SK-N-SH treated with all-trans-retinoic acid at 6 μM for 48 hours (cell line): ENCODE measurements around the gene OR11A1.
"Not testable (repeated sequence)": the region's sequence is repeated elsewhere in the genome, so short reads cannot be mapped to it uniquely, and the experiment has no call there.

Experiments
- ATAC-seq: fragments of 200-7000 bp; cut with Tn5 transposase; 3 replicates; pipeline ENCODE4 v1.9.1; 2020; ENCODE audit warnings: mild to moderate bottlenecking, moderate library complexity
- ARNTL ChIP-seq: fragments of 450-650 bp; formaldehyde crosslinking; IDR thresholded peaks from 2 replicates; pipeline ENCODE4 v1.5.0; 2020; ENCODE audit warnings: low read depth, mild to moderate bottlenecking, moderate library complexity, borderline replicate concordance
- BACH2 ChIP-seq: fragments of 250-450 bp; sonication (Bioruptor Pico); IDR thresholded peaks from 2 replicates; pipeline ENCODE4 v1.9.0; 2021; ENCODE audit warnings: mild to moderate bottlenecking, borderline replicate concordance
- CSDC2 ChIP-seq: fragments of 250-450 bp; sonication (Bioruptor Pico); IDR thresholded peaks from 2 replicates; pipeline ENCODE4 v1.5.0; 2020; ENCODE audit warnings: mild to moderate bottlenecking, moderate library complexity
- ESRRG ChIP-seq: fragments of 250-450 bp; sonication (Bioruptor Pico); IDR thresholded peaks from 2 replicates; pipeline ENCODE4 v1.6.1; 2021; ENCODE audit warnings: mild to moderate bottlenecking
- GLIS3 ChIP-seq: fragments of 250-450 bp; sonication (Bioruptor Pico); IDR thresholded peaks from 2 replicates; pipeline ENCODE4 v1.5.0; 2020; ENCODE audit warnings: mild to moderate bottlenecking, moderate library complexity
- ISL1 ChIP-seq: fragments of 250-450 bp; sonication (Bioruptor Pico); IDR thresholded peaks from 2 replicates; pipeline ENCODE4 v2.1.2; 2022; ENCODE audit warnings: mild to moderate bottlenecking, moderate library complexity
- OSR1 ChIP-seq: fragments of 250-450 bp; sonication (Bioruptor Pico); IDR thresholded peaks from 2 replicates; pipeline ENCODE4 v1.8.0; 2022; ENCODE audit warnings: moderate library complexity, mild to moderate bottlenecking, inconsistent platforms
- PATZ1 ChIP-seq: fragments of 250-450 bp; sonication (Bioruptor Pico); IDR thresholded peaks from 2 replicates; pipeline ENCODE4 v1.8.0; 2020; ENCODE audit warnings: mild to moderate bottlenecking, moderate library complexity, borderline replicate concordance
- RARB ChIP-seq: fragments of 250-450 bp; sonication (Bioruptor Pico); IDR thresholded peaks from 2 replicates; pipeline ENCODE4 v1.8.0; 2021; ENCODE audit warnings: mild to moderate bottlenecking, moderate library complexity
- SNAI2 ChIP-seq: fragments of 250-450 bp; sonication (Bioruptor Pico); IDR thresholded peaks from 2 replicates; pipeline ENCODE4 v1.5.0; 2020; ENCODE audit warnings: mild to moderate bottlenecking, moderate library complexity
- TCF4 ChIP-seq: fragments of 250-450 bp; sonication (Bioruptor Pico); IDR thresholded peaks from 2 replicates; pipeline ENCODE4 v1.8.0; 2021; ENCODE audit warnings: mild to moderate bottlenecking, moderate library complexity, borderline replicate concordance
- TOX ChIP-seq: fragments of 250-450 bp; sonication (Bioruptor Pico); IDR thresholded peaks from 2 replicates; pipeline ENCODE4 v1.8.0; 2021; ENCODE audit warnings: mild to moderate bottlenecking, moderate library complexity, borderline replicate concordance
- ZC3H10 ChIP-seq: fragments of 250-450 bp; sonication (Bioruptor Pico); IDR thresholded peaks from 2 replicates; pipeline ENCODE4 v1.5.1; 2021; ENCODE audit warnings: mild to moderate bottlenecking, moderate library complexity
- ZFP3 ChIP-seq: fragments of 250-450 bp; sonication (Bioruptor Pico); IDR thresholded peaks from 2 replicates; pipeline ENCODE4 v1.5.0; 2020; ENCODE audit warnings: mild to moderate bottlenecking, moderate library complexity
- ZNF565 ChIP-seq: fragments of 450-650 bp; formaldehyde crosslinking; conservative IDR thresholded peaks from 2 replicates; pipeline ENCODE4 v1.5.0; 2020; ENCODE audit warnings: low read depth, mild to moderate bottlenecking, moderate library complexity
- ZNF70 ChIP-seq: fragments of 450-650 bp; formaldehyde crosslinking; IDR thresholded peaks from 2 replicates; pipeline ENCODE4 v1.5.0; 2020; ENCODE audit warnings: mild to moderate bottlenecking, moderate library complexity
- TF ChIP-seq, protein P1 (sequence below): fragments of 250-450 bp; sonication (Bioruptor Pico); IDR thresholded peaks from 2 replicates; pipeline ENCODE4 v1.5.1; 2021; ENCODE audit warnings: mild to moderate bottlenecking, moderate library complexity
- TF ChIP-seq, protein P2 (sequence below): fragments of 250-450 bp; sonication (Bioruptor Pico); IDR thresholded peaks from 2 replicates; pipeline ENCODE4 v1.5.1; 2020; ENCODE audit warnings: low read depth, mild to moderate bottlenecking, moderate library complexity

The OR11A1 gene

GRCh38 chr6:29447670-29448069 is 9.2 kb downstream of the OR11A1 start:
- TF ChIP-seq SNAI2 (CRISPR knock-in tag), result no peak
- TF ChIP-seq OSR1, result no peak
- TF ChIP-seq ISL1 (CRISPR knock-in tag), result no peak
- no peak for TF ChIP-seq RARB (CRISPR knock-in tag)
- no peak for TF ChIP-seq GLIS3 (CRISPR knock-in tag)
- no peak for TF ChIP-seq TOX
- TF ChIP-seq ZNF70 (CRISPR knock-in tag), result no peak
- TF ChIP-seq, all 23 proteins: peak for 0
- peak; percentile 63; the same call in 2 of the 3 replicates for ATAC-seq

GRCh38 chr6:29444031-29444430 is 12.8 kb downstream of the OR11A1 start:
- ATAC-seq, result not testable (repeated sequence)

DNA sequence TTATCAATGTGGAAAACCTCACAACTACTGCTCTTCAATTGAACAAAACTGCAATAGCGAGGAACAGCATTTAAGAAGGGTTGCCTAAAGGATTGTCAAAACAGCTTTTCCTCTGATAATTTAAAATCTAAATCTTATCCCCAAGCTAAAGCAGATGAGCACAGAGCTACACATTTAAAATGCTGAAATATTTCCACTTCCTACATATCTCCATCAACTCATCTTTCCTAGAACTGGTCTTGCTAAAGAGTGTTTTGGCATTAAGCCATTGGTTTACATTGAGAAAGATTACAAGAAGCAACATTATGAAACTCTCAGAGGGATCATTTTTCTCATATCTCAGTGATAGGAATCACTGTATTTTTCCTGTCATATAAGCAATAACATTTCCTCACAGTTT is 14.2 kb downstream of the OR11A1 start:
- TF ChIP-seq TCF4 (no peak), BACH2 (CRISPR knock-in tag) (no peak), TOX (no peak)
- no peak for ATAC-seq

DNA sequence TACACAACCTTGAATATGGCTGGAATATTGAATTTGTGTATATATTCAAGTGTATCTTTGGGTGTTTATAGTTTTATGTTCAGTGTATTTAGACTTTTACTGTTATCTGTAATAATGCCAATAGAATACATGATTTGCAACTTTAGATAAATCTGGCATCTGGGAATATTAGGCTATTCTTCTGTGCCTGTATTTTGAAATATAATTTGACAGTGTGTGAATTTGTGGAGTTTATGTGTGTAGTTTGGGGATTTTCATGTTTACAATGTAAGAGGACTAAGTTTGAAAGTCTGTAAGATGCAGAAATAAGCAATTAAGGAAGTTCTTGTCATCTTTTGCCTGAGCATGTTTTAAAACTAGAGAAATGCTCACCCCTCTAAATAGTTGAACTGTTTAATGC is 17.9 kb downstream of the OR11A1 start, which contains the start of gene OR10C1:
Gene OR10C1, plus strand, starts transcription at position 301 of the 400 bp plus-strand sequence. CDS start 710 bp downstream, outside the sequence.
- TF ChIP-seq CSDC2 (CRISPR knock-in tag) (no peak), TCF4 (no peak)
- TF ChIP-seq, all 23 proteins: peak for 0
- no peak for ATAC-seq

DNA sequence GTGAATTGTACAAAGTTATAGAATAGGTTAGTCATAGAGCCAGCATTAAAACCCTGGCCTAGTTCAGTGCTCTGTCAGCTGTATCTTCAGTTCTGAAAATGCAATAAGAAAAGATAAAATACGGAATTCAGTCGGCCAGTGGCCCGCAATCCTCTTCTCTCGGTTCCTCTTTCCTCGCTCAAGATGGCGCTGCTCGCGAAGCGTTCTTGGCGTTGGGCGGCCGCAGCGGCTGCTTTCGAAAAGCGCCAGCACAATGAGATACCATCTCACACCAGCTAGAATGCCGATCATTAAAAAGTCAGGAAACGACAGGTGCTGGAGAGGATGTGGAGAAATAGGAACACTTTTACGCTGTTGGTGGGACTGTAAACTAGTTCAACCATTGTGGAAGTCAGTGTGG is 20.1 kb downstream of the OR11A1 start:
- ATAC-seq, result peak; percentile 80

DNA sequence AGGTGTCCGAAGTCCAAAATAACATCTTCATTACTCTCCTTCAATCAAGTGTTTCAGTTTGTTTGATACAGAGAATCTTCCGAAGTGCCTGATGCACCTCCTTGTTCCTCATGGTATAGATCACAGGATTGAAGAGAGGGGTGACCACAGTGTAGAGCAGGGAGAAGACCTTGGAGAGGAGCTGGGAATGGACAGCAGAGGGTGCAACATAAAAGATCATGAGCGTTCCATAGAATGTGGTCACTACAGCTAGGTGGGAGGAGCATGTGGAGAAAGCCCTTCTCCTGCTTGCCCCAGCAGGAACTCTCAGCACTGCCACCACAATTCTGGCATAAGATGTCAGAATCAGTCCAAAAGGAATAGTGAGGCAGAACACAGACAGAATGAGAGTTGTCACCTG is 30.2 kb downstream of the OR11A1 start:
- no peak for ATAC-seq
- no peak for TF ChIP-seq ZNF565
- TF ChIP-seq RARB (CRISPR knock-in tag), result no peak

GRCh38 chr6:29425075-29425474 is 31.8 kb downstream of the OR11A1 start:
- TF ChIP-seq, protein P1, sequence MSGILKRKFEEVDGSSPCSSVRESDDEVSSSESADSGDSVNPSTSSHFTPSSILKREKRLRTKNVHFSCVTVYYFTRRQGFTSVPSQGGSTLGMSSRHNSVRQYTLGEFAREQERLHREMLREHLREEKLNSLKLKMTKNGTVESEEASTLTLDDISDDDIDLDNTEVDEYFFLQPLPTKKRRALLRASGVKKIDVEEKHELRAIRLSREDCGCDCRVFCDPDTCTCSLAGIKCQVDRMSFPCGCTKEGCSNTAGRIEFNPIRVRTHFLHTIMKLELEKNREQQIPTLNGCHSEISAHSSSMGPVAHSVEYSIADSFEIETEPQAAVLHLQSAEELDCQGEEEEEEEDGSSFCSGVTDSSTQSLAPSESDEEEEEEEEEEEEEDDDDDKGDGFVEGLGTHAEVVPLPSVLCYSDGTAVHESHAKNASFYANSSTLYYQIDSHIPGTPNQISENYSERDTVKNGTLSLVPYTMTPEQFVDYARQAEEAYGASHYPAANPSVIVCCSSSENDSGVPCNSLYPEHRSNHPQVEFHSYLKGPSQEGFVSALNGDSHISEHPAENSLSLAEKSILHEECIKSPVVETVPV (CRISPR knock-in tag), result no peak
- TF ChIP-seq RARB (CRISPR knock-in tag), result no peak
- no peak for TF ChIP-seq PATZ1
- no peak for TF ChIP-seq ZFP3
- TF ChIP-seq ZNF70 (CRISPR knock-in tag), result no peak
- TF ChIP-seq ARNTL (CRISPR knock-in tag), result no peak
- no peak for TF ChIP-seq SNAI2 (CRISPR knock-in tag)
- TF ChIP-seq ZC3H10 (CRISPR knock-in tag), result no peak
- no peak for ATAC-seq

- ATAC-seq, result no peak
- no peak for TF ChIP-seq BACH2 (CRISPR knock-in tag)
- TF ChIP-seq TCF4, result no peak
- TF ChIP-seq, all 23 proteins: peak for 0
Measured at GRCh38 chr6:29424575-29424974, 32.3 kb downstream of the OR11A1 start.

GRCh38 chr6:29424168-29424567 is 32.7 kb downstream of the OR11A1 start:
- ATAC-seq, result no peak

More at GRCh38 chr6:29424168-29424567, 32.7 kb downstream of the OR11A1 start:
- TF ChIP-seq, protein P2, sequence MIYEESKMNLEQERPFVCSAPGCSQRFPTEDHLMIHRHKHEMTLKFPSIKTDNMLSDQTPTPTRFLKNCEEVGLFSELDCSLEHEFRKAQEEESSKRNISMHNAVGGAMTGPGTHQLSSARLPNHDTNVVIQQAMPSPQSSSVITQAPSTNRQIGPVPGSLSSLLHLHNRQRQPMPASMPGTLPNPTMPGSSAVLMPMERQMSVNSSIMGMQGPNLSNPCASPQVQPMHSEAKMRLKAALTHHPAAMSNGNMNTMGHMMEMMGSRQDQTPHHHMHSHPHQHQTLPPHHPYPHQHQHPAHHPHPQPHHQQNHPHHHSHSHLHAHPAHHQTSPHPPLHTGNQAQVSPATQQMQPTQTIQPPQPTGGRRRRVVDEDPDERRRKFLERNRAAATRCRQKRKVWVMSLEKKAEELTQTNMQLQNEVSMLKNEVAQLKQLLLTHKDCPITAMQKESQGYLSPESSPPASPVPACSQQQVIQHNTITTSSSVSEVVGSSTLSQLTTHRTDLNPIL (CRISPR knock-in tag), result no peak
- no peak for TF ChIP-seq ESRRG
- TF ChIP-seq SNAI2 (CRISPR knock-in tag), result no peak
